Measurements from ENCODE around the gene NHS. TPM values are rescaled to one million over a fixed set of nuclear protein-coding genes. Genes with fewer than 3 reads are reported as not detected.

The NHS gene
- total and polyA plus RNA-seq, 2 of the 13 experiments (the other 11 are each of a cell fraction or from before 2014, with no cell fraction given), result 0.02 TPM; not detected in 1

DNA sequence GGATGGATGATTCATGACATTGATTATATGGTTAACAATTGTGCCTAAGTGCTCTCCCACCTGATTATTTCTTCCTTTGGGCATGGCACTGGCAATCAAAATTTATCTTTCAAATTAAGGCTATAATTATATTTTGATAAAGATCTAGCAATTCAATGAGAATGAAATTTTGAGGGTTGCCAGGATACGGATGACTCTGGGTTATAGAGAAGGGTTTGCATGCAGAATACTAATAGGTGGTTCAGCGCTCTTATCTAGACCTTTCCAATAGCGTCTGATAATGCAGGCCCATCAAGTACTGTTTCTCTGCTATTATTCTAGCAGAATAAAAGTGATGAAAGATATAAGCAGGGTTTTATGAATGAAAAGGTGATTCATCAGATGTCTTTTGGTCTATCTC is 287.4 kb downstream of the NHS start:
- Histone ChIP-seq H4K20me1 (ENCODE audit: insufficient read depth, low read length) (no peaks in the 10 kb centered on the region), H3K36me3 (replicated peaks in 1 of 2; ENCODE audit: control insufficient read depth in 1 of 2, insufficient read depth in 2 of 2, low read length in 2 of 2) (no peaks in the 10 kb centered on the region), H2AFZ (ENCODE audit: low read length) (no peak overlapping the region), H3K4me1 (ENCODE audit: insufficient read depth, low read length) (no peaks in the 10 kb centered on the region), H3K79me2 (ENCODE audit: insufficient read depth, low read length) (no peaks in the 10 kb centered on the region), H3K9ac (ENCODE audit: insufficient read depth, low read depth, low read length) (no peak overlapping the region), H3K4me3 (replicated peaks in 1 of 3; ENCODE audit: insufficient read depth in 1 of 3, low read depth in 2 of 3, low read length in 3 of 3) (no peak overlapping the region), H3K9me3 (ENCODE audit: low read length) (no peaks in the 10 kb centered on the region), H3K27me3 (ENCODE audit: control insufficient read depth in 1 of 2, insufficient read depth in 2 of 2, low read length in 2 of 2) (no peaks in the 10 kb centered on the region), H3K4me2 (ENCODE audit: low read depth, low read length) (no peak overlapping the region), H3K27ac (ENCODE audit: extremely low read length, insufficient read depth, low read length) (no peak overlapping the region)
- BruUV-seq (replicated peaks), result no TSS peak
- TF ChIP-seq ZNF354B (CRISPR knock-in tag; IDR thresholded peaks at IDR 0.05) (no peak), NR2F6 (IDR thresholded peaks at IDR 0.05) (no peak), NR2F6 (CRISPR knock-in tag; IDR thresholded peaks at IDR 0.05) (no peak), RXRA (CRISPR knock-in tag; IDR thresholded peaks at IDR 0.05) (no peak), SYNCRIP (IDR thresholded peaks at IDR 0.05; ENCODE audit: insufficient read depth, low read depth, low read length) (no peak), ZNF782 (CRISPR knock-in tag; IDR thresholded peaks at IDR 0.05; ENCODE audit: borderline replicate concordance) (no peak), ZC3H13 (CRISPR knock-in tag; IDR thresholded peaks at IDR 0.05) (no peak), TOPORS (CRISPR knock-in tag; IDR thresholded peaks at IDR 0.05) (no peak), NR3C1 (CRISPR knock-in tag; IDR thresholded peaks at IDR 0.05) (no peak), KLF9 (CRISPR knock-in tag; IDR thresholded peaks at IDR 0.05; ENCODE audit: low read depth) (no peak), TBX3 (IDR thresholded peaks at IDR 0.05; ENCODE audit: borderline replicate concordance) (no peak), NCOA2 (CRISPR knock-in tag; IDR thresholded peaks at IDR 0.05) (no peak), MYC (CRISPR knock-in tag; IDR thresholded peaks at IDR 0.05; ENCODE audit: borderline replicate concordance) (no peak), ZNF282 (IDR thresholded peaks at IDR 0.05; ENCODE audit: partially characterized antibody) (no peak), SMAD3 (CRISPR knock-in tag; IDR thresholded peaks at IDR 0.05) (no peak), TCF12 (IDR thresholded peaks at IDR 0.05) (no peak), TCF12 (CRISPR knock-in tag; IDR thresholded peaks at IDR 0.05) (no peak), ASH2L (IDR thresholded peaks at IDR 0.05; ENCODE audit: insufficient read length, low read depth, low read length) (no peak)
- TF ChIP-seq, protein P1, sequence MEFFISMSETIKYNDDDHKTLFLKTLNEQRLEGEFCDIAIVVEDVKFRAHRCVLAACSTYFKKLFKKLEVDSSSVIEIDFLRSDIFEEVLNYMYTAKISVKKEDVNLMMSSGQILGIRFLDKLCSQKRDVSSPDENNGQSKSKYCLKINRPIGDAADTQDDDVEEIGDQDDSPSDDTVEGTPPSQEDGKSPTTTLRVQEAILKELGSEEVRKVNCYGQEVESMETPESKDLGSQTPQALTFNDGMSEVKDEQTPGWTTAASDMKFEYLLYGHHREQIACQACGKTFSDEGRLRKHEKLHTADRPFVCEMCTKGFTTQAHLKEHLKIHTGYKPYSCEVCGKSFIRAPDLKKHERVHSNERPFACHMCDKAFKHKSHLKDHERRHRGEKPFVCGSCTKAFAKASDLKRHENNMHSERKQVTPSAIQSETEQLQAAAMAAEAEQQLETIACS (CRISPR knock-in tag; IDR thresholded peaks at IDR 0.05), result no peak
- TF ChIP-seq, protein P2, sequence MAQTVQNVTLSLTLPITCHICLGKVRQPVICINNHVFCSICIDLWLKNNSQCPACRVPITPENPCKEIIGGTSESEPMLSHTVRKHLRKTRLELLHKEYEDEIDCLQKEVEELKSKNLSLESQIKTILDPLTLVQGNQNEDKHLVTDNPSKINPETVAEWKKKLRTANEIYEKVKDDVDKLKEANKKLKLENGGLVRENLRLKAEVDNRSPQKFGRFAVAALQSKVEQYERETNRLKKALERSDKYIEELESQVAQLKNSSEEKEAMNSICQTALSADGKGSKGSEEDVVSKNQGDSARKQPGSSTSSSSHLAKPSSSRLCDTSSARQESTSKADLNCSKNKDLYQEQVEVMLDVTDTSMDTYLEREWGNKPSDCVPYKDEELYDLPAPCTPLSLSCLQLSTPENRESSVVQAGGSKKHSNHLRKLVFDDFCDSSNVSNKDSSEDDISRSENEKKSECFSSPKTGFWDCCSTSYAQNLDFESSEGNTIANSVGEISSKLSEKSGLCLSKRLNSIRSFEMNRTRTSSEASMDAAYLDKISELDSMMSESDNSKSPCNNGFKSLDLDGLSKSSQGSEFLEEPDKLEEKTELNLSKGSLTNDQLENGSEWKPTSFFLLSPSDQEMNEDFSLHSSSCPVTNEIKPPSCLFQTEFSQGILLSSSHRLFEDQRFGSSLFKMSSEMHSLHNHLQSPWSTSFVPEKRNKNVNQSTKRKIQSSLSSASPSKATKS (CRISPR knock-in tag; IDR thresholded peaks at IDR 0.05), result no peak
- TF ChIP-seq, protein P3, sequence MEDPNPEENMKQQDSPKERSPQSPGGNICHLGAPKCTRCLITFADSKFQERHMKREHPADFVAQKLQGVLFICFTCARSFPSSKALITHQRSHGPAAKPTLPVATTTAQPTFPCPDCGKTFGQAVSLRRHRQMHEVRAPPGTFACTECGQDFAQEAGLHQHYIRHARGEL (CRISPR knock-in tag; IDR thresholded peaks at IDR 0.05), result no peak
- TF ChIP-seq, protein P4, sequence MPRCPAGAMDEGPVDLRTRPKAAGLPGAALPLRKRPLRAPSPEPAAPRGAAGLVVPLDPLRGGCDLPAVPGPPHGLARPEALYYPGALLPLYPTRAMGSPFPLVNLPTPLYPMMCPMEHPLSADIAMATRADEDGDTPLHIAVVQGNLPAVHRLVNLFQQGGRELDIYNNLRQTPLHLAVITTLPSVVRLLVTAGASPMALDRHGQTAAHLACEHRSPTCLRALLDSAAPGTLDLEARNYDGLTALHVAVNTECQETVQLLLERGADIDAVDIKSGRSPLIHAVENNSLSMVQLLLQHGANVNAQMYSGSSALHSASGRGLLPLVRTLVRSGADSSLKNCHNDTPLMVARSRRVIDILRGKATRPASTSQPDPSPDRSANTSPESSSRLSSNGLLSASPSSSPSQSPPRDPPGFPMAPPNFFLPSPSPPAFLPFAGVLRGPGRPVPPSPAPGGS (CRISPR knock-in tag; IDR thresholded peaks at IDR 0.05), result no peak
- CTCF ChIA-PET (ENCODE audit: low intra/inter-chr PET ratio, low total read pairs), result no interaction called here
- WGBS (ENCODE audit: low lambda C conversion rate), result 44% methylated on average over 3 of the region's 3 CpGs
- DNase-seq (ENCODE audit: low spot score) (no peak), FAIRE-seq (no peak), ATAC-seq (no peak)
- in situ Hi-C loops (cut with HindIII; ENCODE audit: extremely low pct_ligation_motif_present, low pct_unique_long_range_greater_than_20kb) (no loop called here), intact Hi-C loops (cut with micrococcal nuclease; ENCODE audit: unreplicated experiment) (no loop called here)
- POLR2A ChIA-PET, result no interaction called here
